Stimulated activated CD8-positive, alpha-beta memory T cell treated with anti-CD3 and anti-CD28 coated beads, Interleukin-2, amount 100 ng/mL, for 1 hour (primary cell): ENCODE measurements around the gene MYLK.
"Not testable (repeated sequence)": the region's sequence is repeated elsewhere in the genome, so short reads cannot be mapped to it uniquely, and the experiment has no call there.

Experiments used
- DNase-seq, 2 donors: peaks; one replicate each; pipeline ENCODE4 v3.0.0-alpha.2; 2020; ENCODE audit warnings: low read depth in 2 of 2

The MYLK gene

DNA sequence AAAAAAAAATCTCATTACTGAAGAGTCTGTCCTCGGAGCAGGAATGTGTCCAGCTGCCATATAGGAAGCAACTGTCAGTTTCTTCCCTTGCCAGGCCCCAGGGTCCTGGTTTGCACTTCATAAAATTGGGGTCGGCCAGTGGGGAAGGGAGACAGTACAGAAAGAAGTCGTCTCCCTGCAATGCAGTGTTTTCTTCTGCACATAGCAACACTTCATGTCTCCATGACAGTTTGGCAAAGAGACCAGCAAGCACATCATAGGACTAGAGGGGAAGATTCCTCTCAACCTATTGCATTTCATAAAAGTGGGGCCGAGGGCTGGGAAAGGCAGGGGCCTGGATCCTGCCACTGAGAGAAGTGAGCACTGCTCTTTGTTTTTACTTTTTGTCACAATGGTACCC is 161.1 kb downstream of the MYLK start:
- no peak for DNase-seq

DNA sequence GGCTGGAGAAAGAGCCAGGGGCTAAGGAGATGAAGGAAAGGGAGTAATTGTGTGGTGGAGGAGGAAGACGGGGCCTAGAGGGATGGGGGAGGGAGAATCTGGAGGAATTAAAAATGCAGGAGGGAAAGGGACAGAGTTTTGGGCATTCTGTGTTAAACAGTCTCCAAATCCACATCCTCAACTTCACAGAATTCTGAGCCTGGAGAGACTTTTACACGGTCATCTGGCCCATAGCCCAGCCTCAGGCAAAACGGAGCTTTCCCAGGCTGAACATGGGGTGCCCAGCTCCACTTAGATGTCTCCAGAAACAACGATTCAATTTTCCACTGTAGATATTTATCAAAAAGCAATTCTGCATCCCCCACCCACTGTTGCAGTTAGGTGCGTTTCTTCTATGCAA is 161.7 kb downstream of the MYLK start:
- DNase-seq: no peak

DNA sequence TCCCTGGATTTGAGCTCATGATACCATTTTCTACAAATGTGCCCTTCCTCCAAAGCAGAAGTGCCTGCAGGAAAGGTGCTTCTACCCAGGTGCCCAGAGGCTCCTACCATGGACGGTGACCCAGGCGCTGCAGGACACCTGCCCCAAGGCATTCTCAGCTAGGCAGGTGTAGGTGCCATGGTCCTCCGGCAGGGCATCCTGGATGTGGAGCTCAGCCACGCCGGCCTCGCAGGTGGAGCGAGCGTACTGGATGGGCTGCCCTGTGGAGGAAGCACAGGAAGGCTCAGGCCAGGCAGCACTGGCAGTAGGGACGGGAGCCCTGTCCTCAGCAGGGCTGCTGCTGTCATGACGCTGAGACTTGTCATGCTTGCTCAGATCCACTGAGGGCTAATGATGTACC is 162.1 kb downstream of the MYLK start:
- DNase-seq: no peak

DNA sequence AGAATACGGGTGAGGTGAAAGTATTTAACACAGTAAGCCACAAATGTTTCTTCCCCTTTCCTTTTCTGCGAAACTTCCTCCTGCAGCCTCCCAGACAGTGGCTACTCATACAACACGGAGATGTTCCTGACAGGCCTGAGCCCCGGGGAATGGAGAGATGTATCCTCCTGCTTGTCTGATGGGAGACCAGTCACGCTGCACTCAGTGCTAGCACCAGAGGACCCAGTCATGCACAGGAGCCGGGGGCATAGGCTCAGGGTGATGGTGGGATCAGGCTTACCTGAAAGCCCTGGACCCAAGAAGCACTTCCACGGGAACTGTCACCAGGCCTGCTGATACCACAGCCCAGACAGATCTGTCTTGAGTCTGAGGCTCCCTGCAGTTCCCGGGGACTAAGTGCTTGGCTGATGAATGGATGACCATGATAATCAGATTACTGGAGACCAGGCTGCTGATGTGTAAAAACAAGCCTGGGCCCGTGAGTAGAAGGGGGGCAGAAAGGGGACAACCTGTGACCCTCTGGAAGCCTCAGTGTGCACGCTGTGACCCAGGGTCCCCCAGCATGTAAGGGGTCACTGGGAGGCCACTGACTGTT is 162.9 kb downstream of the MYLK start:
- not testable (repeated sequence) for DNase-seq

DNA sequence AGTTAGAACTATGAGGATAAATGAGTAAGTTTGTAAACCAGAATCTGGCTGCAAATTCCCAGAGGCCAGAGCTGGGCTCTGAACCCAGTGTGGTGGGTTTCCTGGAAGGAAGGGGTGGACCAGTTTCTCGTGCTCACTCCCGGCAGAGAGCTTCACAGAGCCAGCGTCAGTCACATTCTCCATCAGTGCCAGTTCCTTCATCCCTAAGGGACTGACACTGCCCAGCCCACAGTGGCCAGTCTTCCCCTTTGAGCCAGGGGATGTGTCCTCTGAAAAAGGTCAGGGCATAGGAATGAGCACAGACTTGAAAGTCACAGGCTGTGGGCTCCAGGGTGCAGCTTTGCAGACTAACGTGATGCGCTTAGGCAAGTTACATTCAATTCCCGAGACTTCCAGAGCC is 163.5 kb downstream of the MYLK start:
- DNase-seq: no peak

DNA sequence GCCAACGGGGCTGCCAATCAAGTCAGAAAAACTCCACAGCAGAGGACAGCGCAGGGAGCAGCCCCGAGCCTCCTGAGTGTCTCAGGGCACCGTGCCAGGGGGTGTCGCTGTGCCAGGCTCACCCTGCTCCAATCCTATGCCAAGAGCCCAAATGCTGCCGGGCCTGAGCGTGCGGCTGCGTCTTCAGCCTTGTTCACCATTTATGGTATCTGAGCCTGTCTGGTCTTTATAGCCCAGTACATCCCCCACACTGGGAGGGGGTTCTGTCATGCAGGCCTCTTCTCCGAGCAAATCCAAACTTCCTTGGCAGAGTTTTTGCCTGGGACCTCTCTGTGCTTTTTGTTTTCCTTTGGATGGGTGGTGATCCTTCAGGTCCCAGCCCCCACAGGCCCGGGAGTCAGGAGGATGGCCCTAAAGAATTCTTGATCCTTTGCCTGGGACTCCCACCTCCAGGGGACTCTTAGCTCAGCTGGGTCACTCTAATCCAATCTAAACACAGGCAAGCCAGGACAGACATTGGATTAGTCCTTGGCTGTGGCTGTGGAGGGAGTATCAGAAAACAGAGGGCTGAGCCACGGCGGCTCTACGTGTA is 164.2 kb downstream of the MYLK start:
- DNase-seq: no peak

DNA sequence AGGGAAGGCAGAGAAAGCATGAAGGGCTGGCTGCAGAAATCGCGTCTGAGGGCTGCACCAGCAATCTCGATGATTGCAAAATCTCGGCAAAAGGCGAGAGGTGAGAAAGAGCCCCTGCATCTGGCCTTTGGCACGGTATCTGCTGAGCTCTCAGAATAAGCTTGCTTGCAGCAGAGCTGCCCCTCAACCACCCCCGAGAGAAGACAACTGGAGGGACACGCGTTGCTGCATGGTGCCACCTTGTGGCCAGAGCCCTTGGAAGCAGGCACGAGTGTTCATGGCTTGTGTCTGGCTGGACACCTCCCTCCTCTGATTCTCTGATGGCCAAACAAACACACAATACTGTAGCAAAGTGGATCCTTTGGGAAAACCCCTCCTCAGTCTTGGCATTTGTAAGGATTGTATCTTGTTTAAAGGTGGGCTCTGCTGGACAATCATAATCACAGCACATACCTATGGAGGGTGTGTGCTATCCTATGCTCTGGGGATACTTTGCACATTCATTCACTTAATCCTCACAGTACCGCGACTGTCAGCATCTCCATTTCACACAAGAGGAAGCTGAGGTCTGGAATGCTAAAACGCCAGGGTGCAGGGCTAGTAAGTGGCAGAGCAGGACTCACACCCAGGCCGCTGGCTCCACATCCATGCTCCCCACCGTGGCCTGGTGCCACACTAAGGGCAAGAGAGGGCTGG is 164.9 kb downstream of the MYLK start:
- DNase-seq: peak in 1 of 2 donors; percentile 4

DNA sequence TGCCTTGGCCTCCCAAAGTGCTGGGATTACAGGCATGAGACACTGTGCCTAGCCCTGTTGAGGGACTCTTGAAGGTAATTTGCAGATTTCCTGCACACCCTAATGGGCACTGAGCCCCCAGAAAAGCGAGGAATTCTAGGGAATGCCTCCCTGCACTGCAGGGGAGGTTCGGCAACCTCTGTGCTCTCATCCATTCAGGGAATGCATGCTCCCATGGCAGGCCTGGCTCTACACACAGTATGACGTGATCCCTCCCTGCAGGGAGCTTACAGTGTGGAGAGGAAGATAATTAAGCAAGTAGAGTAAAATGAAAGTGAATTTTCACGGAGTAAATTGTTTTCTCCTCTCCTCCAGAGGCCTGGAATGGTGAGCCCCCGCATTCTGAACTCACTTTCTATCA is 166.0 kb downstream of the MYLK start:
- DNase-seq: no peak

DNA sequence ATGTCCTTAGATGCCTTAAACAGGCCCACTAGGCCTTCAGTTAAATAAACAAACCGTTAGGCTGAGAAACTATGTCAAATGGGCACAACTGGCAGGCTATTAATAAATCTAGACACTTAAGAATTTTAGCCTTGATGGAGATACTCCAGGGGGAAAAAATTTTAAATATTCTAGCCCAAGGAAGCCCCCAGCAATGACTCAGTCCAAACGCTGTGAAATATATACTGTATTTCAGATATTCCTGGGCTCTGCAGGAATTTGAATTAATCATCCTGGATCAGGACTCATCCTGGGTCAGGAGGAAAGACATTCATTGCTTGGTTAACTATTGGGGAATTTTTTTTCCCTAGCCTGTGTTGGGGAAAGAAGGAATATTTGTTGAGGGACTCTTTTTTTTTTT is 166.7 kb downstream of the MYLK start:
- DNase-seq: not testable (repeated sequence)

DNA sequence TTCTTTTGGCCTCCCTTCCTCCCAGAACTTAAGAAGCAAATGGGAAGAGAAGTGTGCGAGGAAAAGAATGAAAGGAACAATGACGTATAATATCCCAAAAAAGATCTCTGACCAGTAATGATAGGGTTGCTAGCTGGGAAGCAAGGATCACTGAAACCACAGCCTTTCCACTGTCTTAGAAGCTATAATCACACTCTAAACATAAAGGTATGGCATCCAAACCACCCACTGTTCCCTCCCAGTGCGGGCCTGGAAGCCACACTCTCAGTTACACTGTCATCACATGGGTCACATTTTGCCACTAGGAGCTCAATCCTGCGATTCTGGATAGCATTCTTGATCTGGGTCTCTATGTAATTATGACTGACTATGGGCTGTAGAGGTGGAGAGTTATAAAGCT is 167.7 kb downstream of the MYLK start:
- DNase-seq: no peak

DNA sequence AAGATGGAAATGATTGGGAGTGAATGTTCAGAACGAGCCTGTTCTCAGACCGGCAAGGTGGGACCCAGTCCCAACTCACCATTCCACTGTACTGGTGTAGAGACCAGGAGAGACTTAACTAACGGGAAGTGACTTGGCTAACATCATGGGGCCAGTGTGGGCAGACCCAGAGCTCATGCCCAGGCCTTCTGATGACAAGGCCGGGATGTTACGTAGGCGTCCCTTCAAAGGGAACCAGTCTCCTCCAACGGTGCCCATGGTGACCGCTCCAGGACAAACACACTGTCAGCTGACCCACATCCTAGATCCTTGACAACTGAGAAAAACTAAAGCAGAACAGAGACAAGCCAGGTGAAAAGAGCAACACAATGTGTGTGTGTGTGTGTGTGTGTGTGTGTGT is 170.9 kb downstream of the MYLK start:
- DNase-seq: no peak

DNA sequence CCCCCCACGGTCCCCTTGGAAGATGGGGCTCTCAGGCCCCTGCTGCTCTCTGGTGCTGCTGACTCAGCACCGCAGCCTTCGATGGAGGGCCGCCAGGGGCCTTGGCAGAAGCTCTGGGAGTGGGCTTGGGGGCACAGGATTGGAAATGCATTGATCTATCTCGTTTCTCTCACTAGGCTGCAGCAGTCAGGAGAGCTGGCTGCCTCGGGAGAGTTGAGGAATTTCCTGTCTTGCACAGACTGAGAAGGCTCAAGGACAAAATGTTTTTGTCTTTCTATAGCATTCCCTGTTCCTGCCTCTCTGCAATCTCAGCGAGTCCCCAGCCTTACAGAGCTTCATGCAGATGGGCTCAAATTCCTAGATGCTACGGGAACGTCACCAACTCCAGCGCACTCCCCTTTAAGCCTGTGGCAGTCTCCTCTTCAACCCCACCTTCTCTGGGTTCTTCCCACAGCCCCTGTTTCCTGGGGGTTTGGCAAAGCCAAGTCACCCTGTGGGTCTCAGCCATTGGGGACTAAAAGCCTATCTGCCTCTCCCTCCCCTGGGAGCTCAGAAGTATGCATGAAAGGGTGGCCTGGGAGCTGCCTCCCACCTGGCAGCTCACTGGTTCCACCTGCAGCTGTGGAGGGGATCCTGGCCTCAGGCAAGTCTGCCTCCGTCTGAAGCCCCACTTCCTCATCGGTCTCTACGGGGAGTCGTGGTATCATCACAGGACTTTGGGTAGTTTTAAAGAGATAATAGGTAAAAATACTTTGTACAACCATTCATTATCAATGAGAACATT is 171.9 kb downstream of the MYLK start:
- DNase-seq: no peak

DNA sequence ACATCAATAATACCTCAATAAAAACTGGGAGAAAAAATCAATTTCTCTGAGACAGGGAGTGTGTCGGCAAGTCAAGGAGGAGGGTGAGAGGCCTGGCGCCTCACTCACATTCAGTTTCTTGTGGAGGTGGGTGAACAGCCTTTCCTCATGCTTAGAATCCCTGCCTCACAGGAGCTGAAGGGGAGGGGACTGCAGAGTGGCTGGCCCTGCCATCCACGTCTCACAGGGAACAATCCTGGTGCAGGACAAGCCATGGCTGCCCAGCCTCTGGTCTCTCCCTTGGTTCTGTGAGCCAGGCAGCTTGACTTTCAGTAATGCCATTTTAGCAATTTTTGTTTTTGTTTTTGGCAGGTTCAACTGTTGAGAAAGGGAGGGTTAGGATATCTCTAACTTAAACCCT is 172.8 kb downstream of the MYLK start:
- DNase-seq: no peak

DNA sequence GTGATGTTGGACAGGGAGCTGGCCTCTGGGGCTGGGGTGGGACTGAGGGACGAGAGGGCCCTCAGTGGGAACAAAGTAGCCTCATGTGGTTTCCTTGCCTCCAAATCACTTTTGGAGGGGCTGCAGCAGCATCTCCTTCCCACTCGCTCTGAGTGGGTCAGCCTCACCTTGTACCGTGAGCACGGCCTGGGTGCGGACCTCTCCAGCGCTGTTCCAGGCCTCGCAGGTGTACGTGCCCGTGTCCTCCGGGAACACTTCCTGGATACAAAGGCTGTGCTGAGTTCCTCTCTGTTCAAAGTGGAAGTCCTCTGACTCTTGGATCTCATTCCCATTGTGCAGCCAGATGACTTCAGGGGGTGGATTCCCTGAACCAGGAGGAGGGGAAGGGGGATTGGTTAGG is 175.6 kb downstream of the MYLK start:
- DNase-seq: no peak

DNA sequence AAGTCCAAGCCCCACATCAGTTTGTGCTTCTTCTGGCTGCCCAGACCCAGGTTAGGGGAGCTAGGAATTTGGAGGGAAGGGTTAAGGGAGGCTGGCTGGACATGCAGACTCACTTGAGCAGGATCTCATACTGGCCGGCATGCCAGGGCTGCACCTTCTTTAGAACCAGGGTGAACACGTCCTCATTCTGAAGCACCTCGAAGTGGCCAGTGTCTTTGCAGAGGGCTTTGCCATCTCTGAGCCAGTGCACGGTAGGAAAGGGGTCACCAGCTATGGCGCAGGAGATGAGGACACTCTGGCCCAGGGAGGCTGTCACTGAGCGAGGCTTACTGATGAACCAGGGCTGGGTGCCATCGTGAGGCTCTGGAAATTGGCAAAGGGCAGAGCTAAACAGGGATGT is 176.5 kb downstream of the MYLK start:
- not testable (repeated sequence) for DNase-seq

DNA sequence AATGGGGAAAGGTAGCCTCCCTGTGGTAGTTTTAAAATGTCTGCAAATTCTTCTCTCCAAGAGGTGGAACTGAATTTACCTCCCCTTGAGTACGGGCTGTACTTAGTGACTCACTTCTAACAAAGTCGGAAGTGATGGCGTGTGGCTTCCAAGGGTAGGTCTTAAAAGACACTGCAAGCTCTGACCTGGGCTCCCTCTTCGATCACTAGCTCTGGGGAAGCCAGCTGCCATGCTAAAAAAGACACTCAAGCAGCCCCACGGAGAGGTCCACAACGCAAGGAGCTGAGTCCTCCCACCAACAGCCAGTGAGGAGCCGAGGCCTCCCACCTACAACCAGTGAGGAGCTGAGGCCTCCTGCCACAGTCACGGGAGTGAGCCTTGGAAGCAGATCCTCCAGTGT is 177.3 kb downstream of the MYLK start:
- no peak for DNase-seq

DNA sequence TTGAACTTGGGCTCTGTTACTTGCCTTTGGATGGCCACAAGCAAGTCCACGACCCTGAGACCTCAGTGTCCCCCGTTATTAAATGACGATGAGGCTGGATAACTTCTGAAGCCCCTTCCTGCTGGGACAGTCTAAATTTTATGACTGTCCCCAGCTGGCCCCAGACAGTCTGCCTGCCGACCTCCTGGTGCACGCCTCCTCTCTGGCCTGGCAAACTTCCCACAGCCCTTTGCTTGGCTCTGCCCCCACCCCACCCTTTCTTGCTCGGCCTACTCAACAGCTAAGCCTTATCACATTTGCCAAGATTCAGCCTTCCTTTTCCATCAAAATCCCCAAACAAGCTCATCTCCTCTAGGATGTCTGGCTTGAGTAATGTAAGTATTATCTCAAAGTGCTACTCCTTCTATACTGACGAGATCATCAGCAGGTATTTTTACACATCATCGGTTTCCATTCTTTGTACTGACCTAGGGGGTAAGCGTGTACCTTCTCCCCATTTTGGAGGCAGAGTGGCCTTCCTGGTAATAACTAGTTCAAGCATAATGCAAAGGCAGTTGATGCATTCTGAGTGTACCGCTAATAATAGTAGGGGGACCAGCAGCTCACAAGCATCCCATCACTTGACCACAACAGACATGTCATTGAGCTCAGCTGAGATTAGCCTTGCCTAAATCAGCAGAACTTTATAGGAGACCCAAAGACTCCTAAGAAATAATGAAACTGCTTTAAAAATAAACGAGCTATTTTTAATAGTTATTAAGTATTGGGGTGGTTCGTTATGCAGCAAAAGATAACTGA is 178.4 kb downstream of the MYLK start:
- no peak for DNase-seq

DNA sequence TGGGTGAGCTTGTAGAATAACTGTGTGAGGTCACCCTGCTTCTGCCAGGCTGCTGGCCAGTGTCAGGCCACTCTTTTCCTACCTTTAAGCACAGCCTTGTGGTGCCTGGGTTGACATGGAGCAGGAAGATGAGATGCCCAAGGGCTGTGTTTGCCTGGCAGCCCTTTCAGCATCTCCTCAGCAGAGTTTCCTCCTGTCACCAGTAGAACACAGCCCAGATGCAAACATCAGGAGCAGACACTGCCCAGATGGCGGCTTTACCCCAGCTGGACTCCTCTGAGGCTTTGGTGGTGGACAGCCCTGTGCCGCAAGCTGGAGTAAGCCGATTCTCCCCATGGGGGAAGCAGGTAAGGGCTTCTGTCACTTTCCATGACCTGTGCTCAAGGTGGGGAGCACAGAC is 180.5 kb downstream of the MYLK start:
- not testable (repeated sequence) for DNase-seq

DNA sequence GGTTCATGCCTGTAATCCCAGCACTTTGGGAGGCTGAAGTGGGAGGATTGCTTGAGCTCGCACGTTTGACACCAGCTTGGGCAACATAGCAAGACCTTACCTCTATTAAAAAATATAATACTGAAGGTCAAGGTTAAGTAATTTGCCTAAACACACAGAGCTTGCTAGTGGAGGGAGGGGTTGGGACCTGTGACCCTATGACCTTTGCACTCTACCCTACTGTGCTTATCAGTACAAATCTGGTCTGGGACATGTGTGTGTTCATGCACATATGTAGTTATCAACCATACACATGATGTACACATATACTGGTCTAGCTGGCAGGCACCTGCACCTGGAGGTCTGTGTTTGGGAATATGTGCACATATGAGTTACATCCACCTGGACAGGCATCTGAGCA is 181.4 kb downstream of the MYLK start:
- no peak for DNase-seq

DNA sequence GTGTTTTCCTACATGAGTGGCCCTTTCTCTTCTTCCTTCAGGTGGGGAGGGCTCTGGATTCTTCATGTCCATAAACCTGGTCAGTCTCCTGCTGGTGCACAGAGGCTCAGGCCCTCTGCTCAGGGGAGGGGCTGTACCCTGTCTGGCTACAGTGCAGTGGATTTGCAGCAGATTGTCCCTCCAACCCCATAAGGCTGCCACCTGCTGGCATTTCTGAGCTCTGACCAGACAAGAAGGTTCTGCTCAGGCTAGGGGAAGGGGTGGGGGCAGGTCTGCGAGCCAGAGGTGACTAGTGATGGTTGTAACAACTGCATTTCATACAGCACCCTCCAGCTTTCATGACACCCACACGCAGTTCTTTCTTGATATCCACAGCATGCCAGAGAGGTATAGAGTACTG is 182.1 kb downstream of the MYLK start:
- DNase-seq: not testable (repeated sequence)

DNA sequence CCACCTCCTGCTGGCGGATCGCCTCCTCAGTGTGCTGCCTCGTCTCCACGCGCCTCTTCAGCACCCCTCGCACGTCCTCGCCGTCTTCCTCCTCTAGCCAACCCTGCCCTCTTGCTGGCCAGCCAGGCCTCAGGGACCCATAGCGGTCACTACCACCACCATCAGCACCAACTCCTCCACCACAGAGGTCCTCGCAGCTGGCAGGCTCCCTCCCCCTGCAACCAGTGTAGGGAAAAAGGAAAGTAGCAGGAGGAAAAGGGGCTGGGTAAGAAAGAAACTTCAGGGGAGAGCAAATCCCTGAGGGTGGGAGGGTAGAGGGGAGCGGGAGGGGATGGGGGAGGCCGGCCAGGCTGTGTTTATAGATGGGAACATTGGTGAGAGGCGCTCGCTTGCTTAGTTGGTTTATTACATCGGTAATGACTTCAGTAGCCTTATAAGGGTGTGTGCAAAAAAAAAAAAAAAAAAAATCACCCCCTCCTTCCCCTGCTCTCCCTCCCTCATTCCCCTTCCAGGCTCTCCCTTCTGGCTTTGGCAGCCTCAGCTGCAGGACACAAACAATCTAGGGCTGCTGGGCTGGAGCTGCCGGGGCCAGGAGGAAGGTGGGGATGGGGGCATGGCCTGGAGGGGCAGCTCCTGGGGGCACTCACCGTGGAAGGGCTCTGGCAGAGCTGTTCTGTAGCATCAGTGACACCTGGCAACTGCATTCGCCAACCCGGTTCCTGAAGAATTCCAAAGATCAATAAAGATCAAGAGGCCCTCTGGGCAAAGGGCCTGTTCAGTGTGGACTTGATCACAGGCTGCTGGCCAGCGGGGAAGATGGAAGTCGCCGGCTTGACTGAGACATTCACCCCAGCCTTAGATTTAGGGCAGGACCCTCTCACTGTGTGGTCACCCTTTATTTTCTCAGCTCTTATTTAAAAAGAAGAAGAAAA is 183.1 kb downstream of the MYLK start:
- no peak for DNase-seq
